ENCODE results near the gene ASB7. TPM values are rescaled to one million over a fixed set of nuclear protein-coding genes. Genes with fewer than 3 reads are reported as not detected.

ASB7 gene
- total RNA-seq, 1 donor from 2014 or later = 17.3 TPM

- DNase-seq (ENCODE audit: low read depth) = no peak
- TF ChIP-seq CTCF (IDR thresholded peaks at IDR 0.05; ENCODE audit: insufficient read depth, low read length, poor library complexity, severe bottlenecking) = no peak
- no peaks in the 10 kb centered on the region for H3K27me3 ChIP-seq (ENCODE audit: control insufficient read depth, insufficient read depth, low read length)
- H3K36me3 ChIP-seq (ENCODE audit: control insufficient read depth, insufficient read depth, low read length) = peaks cover 1% of the 10 kb centered on the region
- H3K4me3 ChIP-seq (ENCODE audit: low read depth, low read length) = no peak overlapping the region
These were observed 10.8 kb downstream of the ASB7 start for GRCh38 chr15:100613208-100613607.

GRCh38 chr15:100614336-100614735 is 11.9 kb downstream of the ASB7 start:
- no peak for DNase-seq (ENCODE audit: low read depth)
- peaks cover 1% of the 10 kb centered on the region for H3K36me3 ChIP-seq (ENCODE audit: control insufficient read depth, insufficient read depth, low read length)
- TF ChIP-seq CTCF (IDR thresholded peaks at IDR 0.05; ENCODE audit: insufficient read depth, low read length, poor library complexity, severe bottlenecking) = no peak
- no peak overlapping the region for H3K4me3 ChIP-seq (ENCODE audit: low read depth, low read length)
- H3K27me3 ChIP-seq (ENCODE audit: control insufficient read depth, insufficient read depth, low read length) = no peaks in the 10 kb centered on the region

- no peak for TF ChIP-seq CTCF (IDR thresholded peaks at IDR 0.05; ENCODE audit: insufficient read depth, low read length, poor library complexity, severe bottlenecking)
- H3K27me3 ChIP-seq (ENCODE audit: control insufficient read depth, insufficient read depth, low read length) = no peaks in the 10 kb centered on the region
- peaks cover 1% of the 10 kb centered on the region for H3K36me3 ChIP-seq (ENCODE audit: control insufficient read depth, insufficient read depth, low read length)
- no peak for DNase-seq (ENCODE audit: low read depth)
- no peak overlapping the region for H3K4me3 ChIP-seq (ENCODE audit: low read depth, low read length)
These were observed 12.5 kb downstream of the ASB7 start for GRCh38 chr15:100614918-100615317.

GRCh38 chr15:100615801-100616200 is 13.4 kb downstream of the ASB7 start:
- no peaks in the 10 kb centered on the region for H3K27me3 ChIP-seq (ENCODE audit: control insufficient read depth, insufficient read depth, low read length)
- no peak for DNase-seq (ENCODE audit: low read depth)
- no peak for TF ChIP-seq CTCF (IDR thresholded peaks at IDR 0.05; ENCODE audit: insufficient read depth, low read length, poor library complexity, severe bottlenecking)

GRCh38 chr15:100616700-100617099 is 14.3 kb downstream of the ASB7 start:
- Histone ChIP-seq H3K36me3 (ENCODE audit: control insufficient read depth, insufficient read depth, low read length) (peaks cover 1% of the 10 kb centered on the region), H3K4me3 (ENCODE audit: low read depth, low read length) (no peak overlapping the region), H3K27me3 (ENCODE audit: control insufficient read depth, insufficient read depth, low read length) (no peaks in the 10 kb centered on the region)
- no peak for TF ChIP-seq CTCF (IDR thresholded peaks at IDR 0.05; ENCODE audit: insufficient read depth, low read length, poor library complexity, severe bottlenecking)
- DNase-seq (ENCODE audit: low read depth) = no peak

More at GRCh38 chr15:100615801-100616200, 13.4 kb downstream of the ASB7 start:
- Histone ChIP-seq H3K36me3 (ENCODE audit: control insufficient read depth, insufficient read depth, low read length) (peaks cover 1% of the 10 kb centered on the region), H3K4me3 (ENCODE audit: low read depth, low read length) (no peak overlapping the region)

- no peak for TF ChIP-seq CTCF (IDR thresholded peaks at IDR 0.05; ENCODE audit: insufficient read depth, low read length, poor library complexity, severe bottlenecking)
- DNase-seq (ENCODE audit: low read depth) = no peak
- H3K27me3 ChIP-seq (ENCODE audit: control insufficient read depth, insufficient read depth, low read length) = no peaks in the 10 kb centered on the region
- H3K4me3 ChIP-seq (ENCODE audit: low read depth, low read length) = no peak overlapping the region
- no peaks in the 10 kb centered on the region for H3K36me3 ChIP-seq (ENCODE audit: control insufficient read depth, insufficient read depth, low read length)
These were observed 20.9 kb downstream of the ASB7 start for GRCh38 chr15:100623301-100623700.

Data from kidney epithelial cell (primary cell).